Fibroblast of lung (primary cell): ENCODE data around the gene ALOX5. TPM values are rescaled to one million over a fixed set of nuclear protein-coding genes. Genes with fewer than 3 reads are reported as not detected.

Experiments used
- DNase-seq, 2 donors: peaks; one replicate each; pipeline versions ENCODE4 v3.0.0 to v3.0.0-alpha.2; 2010; ENCODE audit warnings: low read depth in 2 of 2
- H2AFZ ChIP-seq: 2 replicates; pipeline ENCODE4 v1.5.1; 2012; ENCODE audit warnings: low read length, control low read depth, inconsistent platforms
- H3K27ac ChIP-seq: 2 replicates; pipeline ENCODE4 v1.5.1; 2011; ENCODE audit warnings: low read length, control low read depth; ENCODE audit not compliant: insufficient read depth
- H3K27me3 ChIP-seq: 2 replicates; pipeline ENCODE4 v1.5.1; 2011; ENCODE audit warnings: mild to moderate bottlenecking, low read length; ENCODE audit not compliant: control insufficient read depth, insufficient read depth
- H3K36me3 ChIP-seq: 2 replicates; pipeline ENCODE4 v1.5.1; 2011; ENCODE audit warnings: low read length; ENCODE audit not compliant: control insufficient read depth, insufficient read depth
- H3K4me1 ChIP-seq: 2 replicates; pipeline ENCODE4 v1.5.1; 2011; ENCODE audit warnings: low read length; ENCODE audit not compliant: control insufficient read depth, insufficient read depth; ENCODE audit errors: extremely low read depth
- H3K4me2 ChIP-seq: 2 replicates; pipeline ENCODE4 v1.5.1; 2011; ENCODE audit warnings: low read length, control low read depth; ENCODE audit not compliant: insufficient read depth; ENCODE audit errors: extremely low read depth
- H3K4me3 ChIP-seq, 4 experiments: fragments of 200-600 bp in 1 of 4; sonication (generic) in 1 of 4; replicated peaks in 1 of 4; 2 replicates each; pipeline ENCODE4 v1.5.1; 2011 to 2016; ENCODE audit warnings: low read length in 4 of 4, low read depth in 3 of 4, mild to moderate bottlenecking in 3 of 4, control low read depth in 2 of 4, inconsistent platforms in 1 of 4, mixed read lengths in 1 of 4; ENCODE audit not compliant: insufficient read depth in 1 of 4; ENCODE audit errors: control extremely low read depth in 1 of 4
- H3K79me2 ChIP-seq: 2 replicates; pipeline ENCODE4 v1.5.1; 2012; ENCODE audit warnings: mild to moderate bottlenecking, low read length, inconsistent platforms; ENCODE audit not compliant: control insufficient read depth, insufficient read depth
- H3K9ac ChIP-seq: 2 replicates; pipeline ENCODE4 v1.5.1; 2011; ENCODE audit warnings: mild to moderate bottlenecking, low read length, control low read depth; ENCODE audit not compliant: insufficient read depth
- H3K9me3 ChIP-seq: 2 replicates; pipeline ENCODE4 v1.5.1; 2012; ENCODE audit warnings: low read depth, low read length; ENCODE audit not compliant: control insufficient read depth, insufficient read depth
- H4K20me1 ChIP-seq: 2 replicates; pipeline ENCODE4 v1.5.1; 2011; ENCODE audit warnings: low read length; ENCODE audit not compliant: control insufficient read depth, insufficient read depth; ENCODE audit errors: extremely low read depth
- EZH2 ChIP-seq: IDR thresholded peaks from 2 replicates; pipeline ENCODE4 v1.5.1; 2012; ENCODE audit warnings: low read length, control low read depth, mild to moderate bottlenecking; ENCODE audit errors: missing control alignments
- polyA plus RNA-seq, 2 donors: library from polyadenylated mRNA; depleted of rRNA in 1 of 2; stranded (reverse) in 1 of 2; unstranded in 1 of 2; fragments of >200 nt; gene quantifications; 2 replicates each; pipeline ENCODE4 v1.2.1, GENCODE V29; 2011 to 2012; ENCODE audit warnings: missing spikeins in 1 of 2
- total RNA-seq: library from RNA; depleted of rRNA; stranded (reverse); fragments of >200 nt; gene quantifications from 2 replicates; pipeline ENCODE4 v1.2.1, GENCODE V29; 2014
- TF ChIP-seq, protein P1 (sequence below), 2 donors: IDR thresholded peaks in 1 of 2; conservative IDR thresholded peaks in 1 of 2; 1 replicate in 1 of 2; 2 replicates in 1 of 2; pipeline ENCODE4 v1.5.1; 2011 to 2012; ENCODE audit warnings: low read length in 2 of 2, control low read depth in 1 of 2, inconsistent platforms in 1 of 2, low read depth in 1 of 2, mild to moderate bottlenecking in 1 of 2

The ALOX5 gene
- total and polyA plus RNA-seq, 2 donors (not counting 1 experiment from before 2014, with no cell fraction given) = not detected

DNA sequence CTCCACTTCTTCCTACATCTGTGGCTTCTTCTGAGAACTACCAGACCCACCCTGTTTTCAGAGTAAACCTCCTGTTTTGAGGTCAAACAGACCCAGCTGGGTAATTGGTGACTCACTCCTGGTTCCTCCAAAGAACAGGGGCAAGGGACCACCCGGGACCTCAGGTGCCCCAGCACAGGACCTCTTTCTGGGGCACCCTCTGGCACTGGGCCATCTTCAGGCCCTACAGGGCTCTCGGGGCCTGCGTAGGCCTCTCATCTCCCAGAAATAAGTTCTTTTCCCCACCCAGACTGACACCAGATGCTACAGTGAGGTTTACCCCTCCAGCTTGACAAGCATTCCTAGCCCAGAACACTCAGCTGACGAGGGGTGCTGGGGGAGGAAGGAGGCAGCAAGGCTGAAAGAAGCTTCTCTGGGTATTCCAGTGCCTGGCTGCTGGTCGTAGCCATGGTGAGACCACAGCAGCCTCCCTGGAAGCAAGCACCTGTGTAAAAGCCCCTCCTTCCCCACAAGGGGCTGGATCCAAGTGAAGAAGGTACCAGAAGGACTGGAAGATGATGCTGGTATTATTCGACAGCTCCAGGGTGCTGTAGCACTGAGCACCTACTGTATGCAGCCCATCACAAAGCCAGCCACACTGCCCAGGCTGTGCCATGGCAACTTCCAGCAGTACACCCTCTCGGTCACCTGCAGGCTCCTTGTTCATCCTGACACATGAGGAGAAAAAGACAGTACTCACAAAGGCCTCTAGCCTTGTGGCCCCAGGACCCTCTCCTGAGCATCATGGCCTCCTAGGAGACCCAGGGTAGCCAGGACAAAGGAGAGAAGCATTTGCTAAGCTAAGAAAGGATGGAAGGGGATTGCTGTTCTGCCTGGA is 47.4 kb downstream of the ALOX5 start:
- no peaks in the 10 kb centered on the region for H3K9me3 ChIP-seq
- H3K79me2 ChIP-seq = no peaks in the 10 kb centered on the region
- no peak overlapping the region for H2AFZ ChIP-seq
- no peak overlapping the region for H3K9ac ChIP-seq
- H3K27ac ChIP-seq = no peak overlapping the region
- H3K4me2 ChIP-seq = no peak overlapping the region
- no peak overlapping the region for H3K4me3 ChIP-seq
- no peaks in the 10 kb centered on the region for H3K36me3 ChIP-seq
- peak in 1 of 2 donors; percentile 8 for DNase-seq
- no peaks in the 10 kb centered on the region for H4K20me1 ChIP-seq
- H3K27me3 ChIP-seq = peaks cover 5% of the 10 kb centered on the region
- no peak for TF ChIP-seq EZH2
- TF ChIP-seq, protein P1, sequence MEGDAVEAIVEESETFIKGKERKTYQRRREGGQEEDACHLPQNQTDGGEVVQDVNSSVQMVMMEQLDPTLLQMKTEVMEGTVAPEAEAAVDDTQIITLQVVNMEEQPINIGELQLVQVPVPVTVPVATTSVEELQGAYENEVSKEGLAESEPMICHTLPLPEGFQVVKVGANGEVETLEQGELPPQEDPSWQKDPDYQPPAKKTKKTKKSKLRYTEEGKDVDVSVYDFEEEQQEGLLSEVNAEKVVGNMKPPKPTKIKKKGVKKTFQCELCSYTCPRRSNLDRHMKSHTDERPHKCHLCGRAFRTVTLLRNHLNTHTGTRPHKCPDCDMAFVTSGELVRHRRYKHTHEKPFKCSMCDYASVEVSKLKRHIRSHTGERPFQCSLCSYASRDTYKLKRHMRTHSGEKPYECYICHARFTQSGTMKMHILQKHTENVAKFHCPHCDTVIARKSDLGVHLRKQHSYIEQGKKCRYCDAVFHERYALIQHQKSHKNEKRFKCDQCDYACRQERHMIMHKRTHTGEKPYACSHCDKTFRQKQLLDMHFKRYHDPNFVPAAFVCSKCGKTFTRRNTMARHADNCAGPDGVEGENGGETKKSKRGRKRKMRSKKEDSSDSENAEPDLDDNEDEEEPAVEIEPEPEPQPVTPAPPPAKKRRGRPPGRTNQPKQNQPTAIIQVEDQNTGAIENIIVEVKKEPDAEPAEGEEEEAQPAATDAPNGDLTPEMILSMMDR (conservative IDR thresholded peaks at IDR 0.05 in 1 of 2, IDR thresholded peaks at IDR 0.05 in 1 of 2; ENCODE audit: low read depth in 1 of 2, low read length in 2 of 2) = no peak
- H3K4me1 ChIP-seq = no peaks in the 10 kb centered on the region

DNA sequence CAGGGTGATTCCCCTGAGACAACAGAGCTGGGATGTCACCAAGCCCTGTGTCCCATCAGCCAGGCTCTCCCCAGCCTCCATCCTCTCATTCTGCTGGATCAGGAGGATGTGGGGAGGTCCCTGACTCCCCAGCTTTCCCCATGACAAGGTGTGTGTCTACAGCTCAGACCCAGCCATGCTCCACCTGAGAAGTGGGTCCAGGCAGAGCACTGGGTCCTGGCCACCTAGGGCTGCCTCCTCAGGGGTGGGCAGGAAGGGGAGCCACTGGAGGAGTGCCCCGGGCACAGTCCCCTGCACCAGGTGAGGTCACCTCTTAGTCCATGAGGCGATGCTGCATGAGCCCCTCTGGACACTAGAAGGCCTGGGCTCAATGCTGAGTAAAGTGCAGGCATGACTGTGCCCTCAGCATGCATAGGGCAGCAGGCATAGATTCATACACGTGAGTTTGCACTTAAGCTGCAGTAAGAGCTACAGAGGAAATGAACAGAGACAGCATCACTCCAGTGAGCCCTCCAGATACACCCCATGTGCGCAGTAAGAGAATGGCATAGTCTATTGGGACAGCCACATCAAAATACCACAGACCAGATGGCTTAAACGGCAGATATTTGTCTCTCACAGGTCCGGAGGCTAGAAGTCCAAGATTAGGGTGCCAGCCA is 48.3 kb downstream of the ALOX5 start:
- Histone ChIP-seq H3K9me3 (no peaks in the 10 kb centered on the region), H3K4me2 (no peak overlapping the region), H3K4me1 (no peaks in the 10 kb centered on the region), H3K27me3 (peaks cover 12% of the 10 kb centered on the region), H3K4me3 (no peak overlapping the region), H3K9ac (no peak overlapping the region), H3K36me3 (no peaks in the 10 kb centered on the region), H3K79me2 (no peaks in the 10 kb centered on the region), H3K27ac (no peak overlapping the region), H2AFZ (no peak overlapping the region), H4K20me1 (no peaks in the 10 kb centered on the region)
- TF ChIP-seq, protein P1 (conservative IDR thresholded peaks at IDR 0.05 in 1 of 2, IDR thresholded peaks at IDR 0.05 in 1 of 2; ENCODE audit: low read depth in 1 of 2, low read length in 2 of 2) = no peak
- TF ChIP-seq EZH2 = no peak
- DNase-seq = no peak

DNA sequence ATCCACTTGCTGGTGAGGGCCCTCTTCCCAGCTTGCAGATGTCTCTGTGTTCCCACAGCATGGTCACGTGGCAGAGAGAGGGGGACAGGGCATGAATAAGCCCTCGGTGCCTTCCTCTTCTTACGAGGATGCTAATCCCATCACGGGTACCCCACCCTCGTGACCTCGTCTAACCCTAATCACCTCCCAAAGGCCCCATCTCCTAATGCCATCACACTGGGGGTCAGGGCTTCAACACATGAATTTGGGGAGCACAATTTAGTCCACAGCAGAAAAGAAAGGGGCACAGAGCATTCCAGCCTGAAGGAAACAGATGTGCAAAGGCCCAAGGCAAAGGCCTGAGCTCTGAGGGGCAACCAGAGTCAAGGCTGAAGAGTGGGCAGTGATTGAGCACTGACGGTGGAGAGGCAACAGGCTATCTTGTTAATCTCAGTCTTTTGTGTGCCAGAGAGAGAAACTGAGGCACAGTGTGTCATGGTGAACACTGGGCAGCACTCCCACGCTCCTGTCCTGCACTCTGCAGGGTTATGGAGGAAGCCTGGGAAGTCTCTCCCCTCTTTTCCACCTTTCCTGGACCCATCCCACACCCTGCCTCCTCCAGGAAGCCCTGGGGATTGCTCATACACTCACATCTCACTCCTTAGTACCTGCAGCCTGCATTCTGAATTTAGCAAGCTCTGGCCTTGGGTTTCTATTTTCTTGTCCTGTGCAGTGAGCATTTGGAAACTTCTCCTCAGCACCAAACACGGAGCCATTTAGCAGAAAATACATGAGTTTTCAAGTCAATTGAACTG is 49.0 kb downstream of the ALOX5 start:
- TF ChIP-seq EZH2 = no peak
- Histone ChIP-seq H3K36me3 (no peaks in the 10 kb centered on the region), H4K20me1 (no peaks in the 10 kb centered on the region), H3K9ac (no peak overlapping the region), H2AFZ (no peak overlapping the region), H3K4me3 (no peak overlapping the region), H3K9me3 (no peaks in the 10 kb centered on the region), H3K4me1 (no peaks in the 10 kb centered on the region), H3K27me3 (peaks cover 14% of the 10 kb centered on the region), H3K27ac (no peak overlapping the region), H3K79me2 (no peaks in the 10 kb centered on the region), H3K4me2 (no peak overlapping the region)
- no peak for DNase-seq
